Right lobe of liver (tissue), 4 donors: ENCODE results near the gene CAVIN2.

Experiments
- POLR2A ChIP-seq: fragments of 450-650 bp; IDR thresholded peaks from one replicate; pipeline ENCODE4 v1.6.1; 2017; ENCODE audit warnings: antibody characterized with exemption, mild to moderate bottlenecking
- TF ChIP-seq, protein P1 (sequence below), 4 donors: fragments of 200-600 bp in 3 of 4; fragments of 450-650 bp in 1 of 4; IDR thresholded peaks; one replicate each; pipeline versions ENCODE4 v1.5.1 to v1.8.0; 2016 to 2022; ENCODE audit warnings: antibody characterized with exemption in 4 of 4, mild to moderate bottlenecking in 2 of 4
- donor health status: DM: no; HTN: no; CAD: no.
- donor health status: DM: no; HTN: no; CAD: no.
- donor health status: DM: no; HTN: yes; CAD: no.

DNA sequence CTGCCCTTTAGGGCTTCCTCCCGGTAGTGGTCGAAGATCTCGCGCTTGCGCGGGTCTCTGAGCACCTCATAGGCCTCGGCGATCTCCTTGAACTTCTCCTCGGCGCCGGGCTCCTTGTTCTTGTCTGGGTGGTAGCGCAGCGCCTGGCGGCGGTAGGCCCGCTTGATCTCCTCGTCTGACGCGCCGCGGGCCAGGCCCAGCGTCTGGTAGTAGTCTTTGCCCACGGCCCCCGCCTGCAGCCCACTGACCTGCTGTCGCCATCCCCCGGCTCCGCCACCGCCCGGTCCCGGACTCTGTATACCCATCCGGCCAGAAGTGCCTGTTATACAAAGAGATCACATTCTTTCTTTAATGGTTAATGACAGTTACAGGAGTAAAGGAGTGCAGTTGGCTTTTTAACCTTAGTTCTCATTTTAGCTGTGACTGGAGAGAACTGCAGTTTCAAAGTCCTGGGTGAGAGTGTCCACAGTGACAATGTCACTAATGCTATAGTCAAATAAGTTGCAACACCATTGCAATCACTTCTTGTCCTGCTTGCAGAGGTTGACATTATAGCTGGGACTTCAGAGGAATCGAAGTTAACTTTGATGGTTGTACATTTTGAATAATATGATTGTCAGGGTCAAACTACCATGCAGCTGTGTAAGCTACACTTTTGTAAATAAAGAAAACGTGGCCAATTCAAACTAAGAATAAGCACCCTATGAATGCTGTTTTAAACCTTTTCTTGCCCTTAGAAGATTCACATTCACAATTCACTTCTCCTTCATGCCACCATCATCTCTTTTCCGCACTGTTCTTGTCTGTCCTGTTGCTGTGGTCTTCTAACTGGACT is 35.3 kb upstream of the CAVIN2 start:
- TF ChIP-seq, protein P1, sequence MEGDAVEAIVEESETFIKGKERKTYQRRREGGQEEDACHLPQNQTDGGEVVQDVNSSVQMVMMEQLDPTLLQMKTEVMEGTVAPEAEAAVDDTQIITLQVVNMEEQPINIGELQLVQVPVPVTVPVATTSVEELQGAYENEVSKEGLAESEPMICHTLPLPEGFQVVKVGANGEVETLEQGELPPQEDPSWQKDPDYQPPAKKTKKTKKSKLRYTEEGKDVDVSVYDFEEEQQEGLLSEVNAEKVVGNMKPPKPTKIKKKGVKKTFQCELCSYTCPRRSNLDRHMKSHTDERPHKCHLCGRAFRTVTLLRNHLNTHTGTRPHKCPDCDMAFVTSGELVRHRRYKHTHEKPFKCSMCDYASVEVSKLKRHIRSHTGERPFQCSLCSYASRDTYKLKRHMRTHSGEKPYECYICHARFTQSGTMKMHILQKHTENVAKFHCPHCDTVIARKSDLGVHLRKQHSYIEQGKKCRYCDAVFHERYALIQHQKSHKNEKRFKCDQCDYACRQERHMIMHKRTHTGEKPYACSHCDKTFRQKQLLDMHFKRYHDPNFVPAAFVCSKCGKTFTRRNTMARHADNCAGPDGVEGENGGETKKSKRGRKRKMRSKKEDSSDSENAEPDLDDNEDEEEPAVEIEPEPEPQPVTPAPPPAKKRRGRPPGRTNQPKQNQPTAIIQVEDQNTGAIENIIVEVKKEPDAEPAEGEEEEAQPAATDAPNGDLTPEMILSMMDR (IDR thresholded peaks at IDR 0.05) = no peak
- no peak for TF ChIP-seq POLR2A
